Osteoblast (primary cell): ENCODE results near the gene KLHL6. TPM values are rescaled to one million over a fixed set of nuclear protein-coding genes. Genes with fewer than 3 reads are reported as not detected.
"Not testable (repeated sequence)": the region's sequence is repeated elsewhere in the genome, so short reads cannot be mapped to it uniquely, and the experiment has no call there.

ENCODE experiments used
- DNase-seq: peaks from one replicate; pipeline ENCODE4 v3.0.0; 2011; ENCODE audit warnings: low spot score, mixed read lengths; ENCODE audit not compliant: insufficient read length; ENCODE audit errors: missing footprints
- H2AFZ ChIP-seq: 2 replicates; pipeline ENCODE4 v1.6.0; 2011; ENCODE audit warnings: mild to moderate bottlenecking, low read length
- H3K27ac ChIP-seq: 2 replicates; pipeline ENCODE4 v1.5.1; 2011; ENCODE audit warnings: mild to moderate bottlenecking, low read depth, low read length, moderate library complexity
- H3K27me3 ChIP-seq: 2 replicates; pipeline ENCODE4 v1.6.0; 2012; ENCODE audit warnings: mild to moderate bottlenecking, control low read depth, inconsistent platforms, low read length, moderate library complexity; ENCODE audit not compliant: insufficient read depth
- H3K36me3 ChIP-seq: 2 replicates; pipeline ENCODE4 v1.5.1; 2011; ENCODE audit warnings: mild to moderate bottlenecking, low read length, control low read depth, moderate library complexity; ENCODE audit not compliant: insufficient read depth
- H3K4me1 ChIP-seq: 2 replicates; pipeline ENCODE4 v1.5.1; 2011; ENCODE audit warnings: mild to moderate bottlenecking, low read length, control low read depth, moderate library complexity; ENCODE audit not compliant: insufficient read depth
- H3K4me2 ChIP-seq: 2 replicates; pipeline ENCODE4 v1.6.0; 2011; ENCODE audit warnings: mild to moderate bottlenecking, low read length; ENCODE audit not compliant: insufficient read depth
- H3K4me3 ChIP-seq: fragments of 200-600 bp; sonication (generic); 3 replicates; pipeline ENCODE4 v1.5.1; 2012; ENCODE audit warnings: mild to moderate bottlenecking, low read length, inconsistent platforms; ENCODE audit not compliant: insufficient read depth
- H3K79me2 ChIP-seq: 2 replicates; pipeline ENCODE4 v1.6.0; 2012; ENCODE audit warnings: mild to moderate bottlenecking, low read length, control low read depth, inconsistent platforms; ENCODE audit not compliant: insufficient read depth
- H3K9me3 ChIP-seq: 2 replicates; pipeline ENCODE4 v1.5.1; 2011; ENCODE audit warnings: low read depth, low read length, control low read depth
- H4K20me1 ChIP-seq: 2 replicates; pipeline ENCODE4 v1.6.0; 2012; ENCODE audit warnings: mild to moderate bottlenecking, low read length, control low read depth; ENCODE audit not compliant: insufficient read depth
- CTCF ChIP-seq: IDR thresholded peaks from 2 replicates; pipeline ENCODE4 v1.5.1; 2011; ENCODE audit warnings: mild to moderate bottlenecking, low read depth, low read length, moderate library complexity; ENCODE audit errors: extremely low read depth
- total RNA-seq: library from RNA; depleted of rRNA; stranded (reverse); fragments of >200 nt; gene quantifications from 2 replicates; pipeline ENCODE4 v1.2.3, GENCODE V29; 2012

KLHL6 gene
- total RNA-seq, 1 donor: under 0.01 TPM

GRCh38 chr3:183513046-183513706 lies 42.3 kb downstream of the KLHL6 start:
- Histone ChIP-seq H3K27ac (no peak overlapping the region), H3K4me2 (no peak overlapping the region), H3K4me3 (no peak overlapping the region), H3K27me3 (peaks cover 11% of the 10 kb centered on the region), H3K4me1 (no peaks in the 10 kb centered on the region), H3K36me3 (no peaks in the 10 kb centered on the region), H4K20me1 (no peaks in the 10 kb centered on the region), H3K79me2 (no peaks in the 10 kb centered on the region), H2AFZ (no peak overlapping the region), H3K9me3 (no peaks in the 10 kb centered on the region)
- DNase-seq: no peak
- TF ChIP-seq CTCF: no peak

DNA sequence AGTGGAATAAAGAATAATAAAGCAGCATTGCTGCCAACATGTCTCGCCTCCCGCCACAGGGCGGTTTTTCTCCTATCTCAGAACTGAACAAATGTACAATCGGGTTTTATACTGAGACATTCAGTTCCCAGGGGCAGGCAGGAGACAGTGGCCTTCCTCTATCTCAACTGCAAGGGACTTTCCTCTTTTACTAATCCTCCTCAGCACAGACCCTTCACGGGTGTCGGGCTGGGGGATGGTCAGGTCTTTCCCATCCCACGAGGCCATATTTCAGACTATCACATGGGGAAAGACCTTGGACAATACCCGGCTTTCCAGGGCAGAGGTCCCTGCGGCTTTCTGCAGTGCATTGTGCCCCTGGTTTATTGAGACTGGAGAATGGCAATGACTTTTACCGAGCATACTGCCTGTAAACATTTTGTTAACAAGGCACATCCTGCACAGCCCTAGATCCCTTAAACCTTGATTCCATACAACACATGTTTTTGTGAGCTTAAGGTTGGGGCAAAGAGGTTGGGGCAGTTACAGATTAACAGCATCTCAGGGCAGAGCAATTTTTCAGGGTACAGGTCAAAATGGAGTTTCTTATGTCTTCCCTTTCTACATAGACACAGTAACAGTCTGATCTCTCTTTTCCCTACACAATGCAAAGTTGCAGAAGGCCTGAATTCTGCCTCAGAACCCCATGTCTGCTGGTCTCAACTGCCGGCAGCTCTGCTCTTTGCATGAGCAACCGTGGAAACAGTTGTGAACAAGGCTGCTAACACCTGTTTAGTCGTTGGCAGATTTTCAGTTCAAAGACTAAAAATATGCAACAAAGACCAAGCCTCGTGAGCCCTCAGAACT lies 44.0 kb downstream of the KLHL6 start:
- H3K79me2 ChIP-seq, H2AFZ ChIP-seq, H3K36me3 ChIP-seq, H3K27me3 ChIP-seq, H3K27ac ChIP-seq, H3K4me1 ChIP-seq, H4K20me1 ChIP-seq, H3K4me2 ChIP-seq, H3K4me3 ChIP-seq, H3K9me3 ChIP-seq, DNase-seq: not testable (repeated sequence)

- Histone ChIP-seq H3K36me3 (no peaks in the 10 kb centered on the region), H3K4me3 (no peak overlapping the region), H4K20me1 (no peaks in the 10 kb centered on the region), H2AFZ (no peak overlapping the region), H3K9me3 (no peaks in the 10 kb centered on the region), H3K79me2 (no peaks in the 10 kb centered on the region), H3K4me2 (no peak overlapping the region), H3K4me1 (no peaks in the 10 kb centered on the region), H3K27me3 (peaks cover 2% of the 10 kb centered on the region), H3K27ac (no peak overlapping the region)
- DNase-seq: no peak
- TF ChIP-seq CTCF: no peak
These were observed 46.7 kb downstream of the KLHL6 start for GRCh38 chr3:183508821-183509220.

GRCh38 chr3:183507551-183507950 lies 48.0 kb downstream of the KLHL6 start:
- Histone ChIP-seq H3K27me3 (peaks cover 2% of the 10 kb centered on the region), H3K4me1 (no peaks in the 10 kb centered on the region), H4K20me1 (no peaks in the 10 kb centered on the region), H3K4me2 (no peak overlapping the region), H3K9me3 (no peaks in the 10 kb centered on the region), H3K27ac (no peak overlapping the region), H3K36me3 (no peaks in the 10 kb centered on the region), H3K79me2 (no peaks in the 10 kb centered on the region), H2AFZ (no peak overlapping the region), H3K4me3 (no peak overlapping the region)
- TF ChIP-seq CTCF: no peak
- no peak for DNase-seq
